GM23248 (cell line): ENCODE data around the gene PAX4.

Experiments
- EZH2 ChIP-seq: fragments of 200-600 bp; sonication (generic); IDR thresholded peaks from 2 replicates; pipeline ENCODE4 v1.6.1; 2018; ENCODE audit warnings: antibody characterized with exemption, mild to moderate bottlenecking; ENCODE audit not compliant: insufficient read depth, poor library complexity, severe bottlenecking
- EZH2phosphoT487 ChIP-seq: fragments of 200-600 bp; sonication (generic); IDR thresholded peaks from 2 replicates; pipeline ENCODE4 v1.6.1; 2018; ENCODE audit warnings: antibody characterized with exemption, moderate library complexity, mild to moderate bottlenecking, low read depth; ENCODE audit not compliant: insufficient read depth

- TF ChIP-seq EZH2phosphoT487 (no peak), EZH2 (no peak)
These were observed 1.2 kb downstream of the PAX4 start for GRCh38 chr7:127616724-127617123.
